SK-N-SH treated with all-trans-retinoic acid at 6 μM for 48 hours (cell line): ENCODE measurements around the gene HAPLN3.

ENCODE experiments used
- ATAC-seq: fragments of 200-7000 bp; cut with Tn5 transposase; 3 replicates; pipeline ENCODE4 v1.9.1; 2020; ENCODE audit warnings: mild to moderate bottlenecking, moderate library complexity
- ARNTL ChIP-seq: fragments of 450-650 bp; formaldehyde crosslinking; IDR thresholded peaks from 2 replicates; pipeline ENCODE4 v1.5.0; 2020; ENCODE audit warnings: low read depth, mild to moderate bottlenecking, moderate library complexity, borderline replicate concordance
- BACH2 ChIP-seq: fragments of 250-450 bp; sonication (Bioruptor Pico); IDR thresholded peaks from 2 replicates; pipeline ENCODE4 v1.9.0; 2021; ENCODE audit warnings: mild to moderate bottlenecking, borderline replicate concordance
- CREB5 ChIP-seq: fragments of 250-450 bp; sonication (Bioruptor Pico); IDR thresholded peaks from 2 replicates; pipeline ENCODE4 v1.5.1; 2020; ENCODE audit warnings: low read depth, mild to moderate bottlenecking, moderate library complexity
- CSDC2 ChIP-seq: fragments of 250-450 bp; sonication (Bioruptor Pico); IDR thresholded peaks from 2 replicates; pipeline ENCODE4 v1.5.0; 2020; ENCODE audit warnings: mild to moderate bottlenecking, moderate library complexity
- CSRNP3 ChIP-seq: fragments of 250-450 bp; sonication (Bioruptor Pico); IDR thresholded peaks from 2 replicates; pipeline ENCODE4 v1.5.1; 2021; ENCODE audit warnings: mild to moderate bottlenecking, moderate library complexity
- GLIS3 ChIP-seq: fragments of 250-450 bp; sonication (Bioruptor Pico); IDR thresholded peaks from 2 replicates; pipeline ENCODE4 v1.5.0; 2020; ENCODE audit warnings: mild to moderate bottlenecking, moderate library complexity
- ISL1 ChIP-seq: fragments of 250-450 bp; sonication (Bioruptor Pico); IDR thresholded peaks from 2 replicates; pipeline ENCODE4 v2.1.2; 2022; ENCODE audit warnings: mild to moderate bottlenecking, moderate library complexity
- OSR1 ChIP-seq: fragments of 250-450 bp; sonication (Bioruptor Pico); IDR thresholded peaks from 2 replicates; pipeline ENCODE4 v1.8.0; 2022; ENCODE audit warnings: moderate library complexity, mild to moderate bottlenecking, inconsistent platforms
- PATZ1 ChIP-seq: fragments of 250-450 bp; sonication (Bioruptor Pico); IDR thresholded peaks from 2 replicates; pipeline ENCODE4 v1.8.0; 2020; ENCODE audit warnings: mild to moderate bottlenecking, moderate library complexity, borderline replicate concordance
- POU6F1 ChIP-seq: fragments of 250-450 bp; sonication (Bioruptor Pico); IDR thresholded peaks from 2 replicates; pipeline ENCODE4 v1.8.0; 2021; ENCODE audit warnings: low read depth, mild to moderate bottlenecking, moderate library complexity, borderline replicate concordance
- PPARA ChIP-seq: fragments of 250-450 bp; sonication (Bioruptor Pico); IDR thresholded peaks from 2 replicates; pipeline ENCODE4 v1.5.0; 2020; ENCODE audit warnings: mild to moderate bottlenecking, borderline replicate concordance
- RARB ChIP-seq: fragments of 250-450 bp; sonication (Bioruptor Pico); IDR thresholded peaks from 2 replicates; pipeline ENCODE4 v1.8.0; 2021; ENCODE audit warnings: mild to moderate bottlenecking, moderate library complexity
- TCF4 ChIP-seq: fragments of 250-450 bp; sonication (Bioruptor Pico); IDR thresholded peaks from 2 replicates; pipeline ENCODE4 v1.8.0; 2021; ENCODE audit warnings: mild to moderate bottlenecking, moderate library complexity, borderline replicate concordance
- TOX ChIP-seq: fragments of 250-450 bp; sonication (Bioruptor Pico); IDR thresholded peaks from 2 replicates; pipeline ENCODE4 v1.8.0; 2021; ENCODE audit warnings: mild to moderate bottlenecking, moderate library complexity, borderline replicate concordance
- TSHZ2 ChIP-seq: fragments of 250-450 bp; sonication (Bioruptor Pico); IDR thresholded peaks from 2 replicates; pipeline ENCODE4 v1.5.0; 2020; ENCODE audit warnings: mild to moderate bottlenecking, moderate library complexity
- ZFP3 ChIP-seq: fragments of 250-450 bp; sonication (Bioruptor Pico); IDR thresholded peaks from 2 replicates; pipeline ENCODE4 v1.5.0; 2020; ENCODE audit warnings: mild to moderate bottlenecking, moderate library complexity
- ZFP30 ChIP-seq: fragments of 450-650 bp; formaldehyde crosslinking; IDR thresholded peaks from 2 replicates; pipeline ENCODE4 v1.5.0; 2022; ENCODE audit warnings: mild to moderate bottlenecking, moderate library complexity
- ZNF565 ChIP-seq: fragments of 450-650 bp; formaldehyde crosslinking; conservative IDR thresholded peaks from 2 replicates; pipeline ENCODE4 v1.5.0; 2020; ENCODE audit warnings: low read depth, mild to moderate bottlenecking, moderate library complexity
- ZNF70 ChIP-seq: fragments of 450-650 bp; formaldehyde crosslinking; IDR thresholded peaks from 2 replicates; pipeline ENCODE4 v1.5.0; 2020; ENCODE audit warnings: mild to moderate bottlenecking, moderate library complexity
- ZNF8 ChIP-seq: fragments of 450-650 bp; formaldehyde crosslinking; IDR thresholded peaks from 2 replicates; pipeline ENCODE4 v1.5.0; 2020; ENCODE audit warnings: mild to moderate bottlenecking, moderate library complexity

HAPLN3 gene

GRCh38 chr15:88848203-88848602 lies 47.1 kb downstream of the HAPLN3 start:
- ATAC-seq, result no peak
- TF ChIP-seq ZNF70 (CRISPR knock-in tag), result no peak
- TF ChIP-seq ZFP30, result no peak
- no peak for TF ChIP-seq CSDC2 (CRISPR knock-in tag)
- no peak for TF ChIP-seq ZFP3 (CRISPR knock-in tag)

GRCh38 chr15:88847144-88847543 lies 48.2 kb downstream of the HAPLN3 start:
- TF ChIP-seq ZFP3 (CRISPR knock-in tag) (no peak), ISL1 (CRISPR knock-in tag) (no peak), CREB5 (CRISPR knock-in tag) (no peak), TCF4 (CRISPR knock-in tag) (no peak), POU6F1 (CRISPR knock-in tag) (no peak), ZNF565 (no peak), PATZ1 (no peak), TOX (no peak), OSR1 (no peak), BACH2 (CRISPR knock-in tag) (no peak), GLIS3 (no peak), ZNF8 (CRISPR knock-in tag) (no peak), RARB (CRISPR knock-in tag) (no peak)
- no peak for ATAC-seq

- ATAC-seq, result no peak
Observed at GRCh38 chr15:88845616-88846015, 49.7 kb downstream of the HAPLN3 start.

More at GRCh38 chr15:88845616-88846015, 49.7 kb downstream of the HAPLN3 start:
- no peak for TF ChIP-seq ISL1 (CRISPR knock-in tag)
- no peak for TF ChIP-seq TSHZ2
- TF ChIP-seq PATZ1, result no peak
- no peak for TF ChIP-seq CREB5 (CRISPR knock-in tag)
- no peak for TF ChIP-seq CSDC2 (CRISPR knock-in tag)
- no peak for TF ChIP-seq ZNF8 (CRISPR knock-in tag)
- no peak for TF ChIP-seq PPARA
- no peak for TF ChIP-seq ZNF70 (CRISPR knock-in tag)
- no peak for TF ChIP-seq ARNTL
- no peak for TF ChIP-seq POU6F1 (CRISPR knock-in tag)
- no peak for TF ChIP-seq OSR1
- TF ChIP-seq CSRNP3 (CRISPR knock-in tag), result no peak
- TF ChIP-seq, all 23 proteins: peak for 0
